Activated CD8-positive, alpha-beta T cell treated with anti-CD3 and anti-CD28 coated beads, Interleukin-2, amount 10 ng/mL, durations not matched to agents 7 days and 5 days (primary cell): ENCODE data around the gene DSCAM. TPM values are rescaled to one million over a fixed set of nuclear protein-coding genes. Genes with fewer than 3 reads are reported as not detected.

Source experiments
- ATAC-seq: fragments of 150-1000 bp; cut with Tn5 transposase; one replicate; pipeline ENCODE4 v1.10.0; 2021; ENCODE audit warnings: moderate library complexity
- CTCF ChIA-PET: fragments of 350-600 bp; sonication (Branson Sonifier 250); formaldehyde crosslinking; loops from one replicate; lab custom pipeline; 2021; ENCODE audit warnings: antibody characterized with exemption; lab: Charles Lee
- POLR2A ChIA-PET: fragments of 350-600 bp; sonication (Branson Sonifier 250); formaldehyde crosslinking; loops from one replicate; lab custom pipeline; 2021; ENCODE audit warnings: antibody characterized with exemption; lab: Charles Lee
- DNase-seq: peaks from one replicate; pipeline ENCODE4 v3.0.0-alpha.2; 2020
- H3K27ac Mint-ChIP-seq: one replicate; pipeline ENCODE4 v1.8.0; 2021; ENCODE audit warnings: mild to moderate bottlenecking, mixed read lengths
- H3K27me3 Mint-ChIP-seq: one replicate; pipeline ENCODE4 v1.8.0; 2021; ENCODE audit warnings: low read depth, mixed read lengths
- H3K36me3 Mint-ChIP-seq: one replicate; pipeline ENCODE4 v1.8.0; 2021; ENCODE audit warnings: low read depth, mixed read lengths
- H3K4me1 Mint-ChIP-seq: one replicate; pipeline ENCODE4 v1.8.0; 2021; ENCODE audit warnings: low read depth, mixed read lengths
- H3K4me3 Mint-ChIP-seq: one replicate; pipeline ENCODE4 v1.8.0; 2021; ENCODE audit warnings: mild to moderate bottlenecking, mixed read lengths
- H3K9me3 Mint-ChIP-seq: one replicate; pipeline ENCODE4 v1.8.0; 2022; ENCODE audit warnings: mixed read lengths; ENCODE audit not compliant: insufficient read depth
- total RNA-seq, 2 experiments: library from RNA; stranded (reverse); gene quantifications; one replicate each; pipeline ENCODE4 v1.2.3, GENCODE V29; 2021

The DSCAM gene
- total RNA-seq, 2 experiments from 2014 or later, result not detected

- no peak overlapping the region for H3K4me3 Mint-ChIP-seq
- no peak for ATAC-seq
- H3K27ac Mint-ChIP-seq, result no peak overlapping the region
- ChIA-PET POLR2A (no interaction called here), CTCF (no interaction called here)
- H3K4me1 Mint-ChIP-seq, result no peaks in the 10 kb centered on the region
- no peak for DNase-seq
- H3K36me3 Mint-ChIP-seq, result no peaks in the 10 kb centered on the region
- no peaks in the 10 kb centered on the region for H3K27me3 Mint-ChIP-seq
- H3K9me3 Mint-ChIP-seq, result no peaks in the 10 kb centered on the region
These were observed 11.7 kb downstream of the DSCAM start for GRCh38 chr21:40835184-40835694.

- H3K9me3 Mint-ChIP-seq, result no peaks in the 10 kb centered on the region
- H3K4me1 Mint-ChIP-seq, result no peaks in the 10 kb centered on the region
- DNase-seq (no peak), ATAC-seq (no peak)
- no peak overlapping the region for H3K4me3 Mint-ChIP-seq
- H3K27me3 Mint-ChIP-seq, result no peaks in the 10 kb centered on the region
- no peaks in the 10 kb centered on the region for H3K36me3 Mint-ChIP-seq
- POLR2A ChIA-PET, result no interaction called here
- H3K27ac Mint-ChIP-seq, result no peak overlapping the region
- CTCF ChIA-PET, result no interaction called here
These were observed 13.8 kb downstream of the DSCAM start for GRCh38 chr21:40833184-40833583.

- no peaks in the 10 kb centered on the region for H3K9me3 Mint-ChIP-seq
- H3K27me3 Mint-ChIP-seq, result no peaks in the 10 kb centered on the region
- no peaks in the 10 kb centered on the region for H3K4me1 Mint-ChIP-seq
- DNase-seq (no peak), ATAC-seq (no peak)
- no peaks in the 10 kb centered on the region for H3K36me3 Mint-ChIP-seq
- ChIA-PET CTCF (no interaction called here), POLR2A (no interaction called here)
- no peak overlapping the region for H3K27ac Mint-ChIP-seq
- H3K4me3 Mint-ChIP-seq, result no peak overlapping the region
These were observed 14.6 kb downstream of the DSCAM start for GRCh38 chr21:40832316-40832715.

GRCh38 chr21:40830836-40831235 is 16.1 kb downstream of the DSCAM start:
- Mint-ChIP-seq H3K4me3 (no peak overlapping the region), H3K9me3 (no peaks in the 10 kb centered on the region), H3K36me3 (no peaks in the 10 kb centered on the region), H3K4me1 (no peaks in the 10 kb centered on the region), H3K27me3 (no peaks in the 10 kb centered on the region), H3K27ac (no peak overlapping the region)
- CTCF ChIA-PET, result no interaction called here
- POLR2A ChIA-PET, result no interaction called here
- no peak for DNase-seq
- no peak for ATAC-seq

- CTCF ChIA-PET, result no interaction called here
- Mint-ChIP-seq H3K4me1 (no peaks in the 10 kb centered on the region), H3K27me3 (no peaks in the 10 kb centered on the region), H3K27ac (no peak overlapping the region), H3K9me3 (no peaks in the 10 kb centered on the region), H3K4me3 (no peak overlapping the region), H3K36me3 (no peaks in the 10 kb centered on the region)
- no peak for DNase-seq
- POLR2A ChIA-PET, result no interaction called here
- no peak for ATAC-seq
These were observed 17.2 kb downstream of the DSCAM start for GRCh38 chr21:40829791-40830190.

- Mint-ChIP-seq H3K27ac (no peak overlapping the region), H3K4me1 (no peaks in the 10 kb centered on the region), H3K36me3 (no peaks in the 10 kb centered on the region), H3K9me3 (no peaks in the 10 kb centered on the region), H3K4me3 (no peak overlapping the region), H3K27me3 (no peaks in the 10 kb centered on the region)
- no peak for ATAC-seq
- POLR2A ChIA-PET, result no interaction called here
- CTCF ChIA-PET, result no interaction called here
- DNase-seq, result no peak
These were observed 17.6 kb downstream of the DSCAM start for GRCh38 chr21:40829308-40829707.

GRCh38 chr21:40827509-40827908 is 19.4 kb downstream of the DSCAM start:
- no peak for ATAC-seq
- no peak overlapping the region for H3K4me3 Mint-ChIP-seq
- no peaks in the 10 kb centered on the region for H3K9me3 Mint-ChIP-seq
- POLR2A ChIA-PET, result no interaction called here
- no peaks in the 10 kb centered on the region for H3K27me3 Mint-ChIP-seq
- no peaks in the 10 kb centered on the region for H3K36me3 Mint-ChIP-seq
- no peak for DNase-seq
- no peaks in the 10 kb centered on the region for H3K4me1 Mint-ChIP-seq
- H3K27ac Mint-ChIP-seq, result no peak overlapping the region
- CTCF ChIA-PET, result no interaction called here

- Mint-ChIP-seq H3K36me3 (no peaks in the 10 kb centered on the region), H3K4me1 (no peaks in the 10 kb centered on the region), H3K27me3 (no peaks in the 10 kb centered on the region), H3K27ac (no peak overlapping the region), H3K9me3 (no peaks in the 10 kb centered on the region), H3K4me3 (no peak overlapping the region)
- no peak for ATAC-seq
- ChIA-PET CTCF (no interaction called here), POLR2A (no interaction called here)
- no peak for DNase-seq
These were observed 27.7 kb downstream of the DSCAM start for GRCh38 chr21:40819071-40819900.

- DNase-seq (no peak), ATAC-seq (no peak)
- Mint-ChIP-seq H3K4me3 (no peak overlapping the region), H3K4me1 (no peaks in the 10 kb centered on the region), H3K27me3 (no peaks in the 10 kb centered on the region), H3K27ac (no peak overlapping the region), H3K36me3 (no peaks in the 10 kb centered on the region), H3K9me3 (peaks cover 7% of the 10 kb centered on the region)
- POLR2A ChIA-PET, result no interaction called here
- CTCF ChIA-PET, result no interaction called here
These were observed 33.0 kb downstream of the DSCAM start for GRCh38 chr21:40813918-40814317.

GRCh38 chr21:40809673-40810197 is 37.2 kb downstream of the DSCAM start:
- peaks cover 7% of the 10 kb centered on the region for H3K9me3 Mint-ChIP-seq
- ChIA-PET CTCF (no interaction called here), POLR2A (no interaction called here)
- no peaks in the 10 kb centered on the region for H3K36me3 Mint-ChIP-seq
- no peaks in the 10 kb centered on the region for H3K4me1 Mint-ChIP-seq
- no peaks in the 10 kb centered on the region for H3K27me3 Mint-ChIP-seq
- no peak overlapping the region for H3K4me3 Mint-ChIP-seq
- no peak for DNase-seq
- ATAC-seq, result no peak
- no peak overlapping the region for H3K27ac Mint-ChIP-seq

- H3K9me3 Mint-ChIP-seq, result peaks cover 13% of the 10 kb centered on the region
- no peak overlapping the region for H3K4me3 Mint-ChIP-seq
- CTCF ChIA-PET, result no interaction called here
- H3K4me1 Mint-ChIP-seq, result no peaks in the 10 kb centered on the region
- no peaks in the 10 kb centered on the region for H3K36me3 Mint-ChIP-seq
- H3K27ac Mint-ChIP-seq, result no peak overlapping the region
- DNase-seq, result no peak
- POLR2A ChIA-PET, result no interaction called here
- ATAC-seq, result no peak
- H3K27me3 Mint-ChIP-seq, result no peaks in the 10 kb centered on the region
These were observed 43.9 kb downstream of the DSCAM start for GRCh38 chr21:40803101-40803500.

- H3K9me3 Mint-ChIP-seq, result peaks cover 13% of the 10 kb centered on the region
- no peaks in the 10 kb centered on the region for H3K36me3 Mint-ChIP-seq
- H3K4me3 Mint-ChIP-seq, result no peak overlapping the region
- ChIA-PET POLR2A (no interaction called here), CTCF (no interaction called here)
- DNase-seq (no peak), ATAC-seq (no peak)
- no peaks in the 10 kb centered on the region for H3K4me1 Mint-ChIP-seq
- no peaks in the 10 kb centered on the region for H3K27me3 Mint-ChIP-seq
- no peak overlapping the region for H3K27ac Mint-ChIP-seq
These were observed 46.8 kb downstream of the DSCAM start for GRCh38 chr21:40800126-40800525.
